HEK293T (cell line): ENCODE data around the gene PRR30.
"Not testable (repeated sequence)": the region's sequence is repeated elsewhere in the genome, so short reads cannot be mapped to it uniquely, and the experiment has no call there.

Source experiments
- CTCF ChIA-PET: fragments of 350-600 bp; formaldehyde crosslinking; extraction: SDS; loops from one replicate; lab custom pipeline; 2021; ENCODE audit warnings: antibody characterized with exemption, inconsistent platforms; lab: Yijun Ruan, JAX
- POLR2A ChIA-PET: fragments of 350-600 bp; formaldehyde crosslinking; extraction: SDS; loops from one replicate; lab custom pipeline; 2020; ENCODE audit warnings: antibody characterized with exemption, inconsistent platforms; lab: Yijun Ruan, JAX
- DNase-seq: peaks from one replicate; pipeline ENCODE4 v3.0.0; 2012; ENCODE audit warnings: mixed read lengths; ENCODE audit errors: extremely low spot score
- ARNT ChIP-seq: fragments of 450-650 bp; IDR thresholded peaks from 2 replicates; pipeline ENCODE4 v1.6.1; 2017; ENCODE audit warnings: mild to moderate bottlenecking
- BHLHE40 ChIP-seq: fragments of 450-650 bp; IDR thresholded peaks from 2 replicates; pipeline ENCODE4 v1.6.1; 2016; ENCODE audit warnings: mild to moderate bottlenecking, moderate library complexity, borderline replicate concordance
- CTBP1 ChIP-seq: fragments of 450-650 bp; IDR thresholded peaks from 2 replicates; pipeline ENCODE4 v1.6.1; 2016; ENCODE audit warnings: borderline replicate concordance
- ELF4 ChIP-seq: fragments of 450-650 bp; IDR thresholded peaks from 2 replicates; pipeline ENCODE4 v1.6.1; 2017; ENCODE audit warnings: antibody characterized with exemption
- FOXA1 ChIP-seq: fragments of 450-650 bp; IDR thresholded peaks from 2 replicates; pipeline ENCODE4 v1.6.1; 2016; ENCODE audit warnings: mild to moderate bottlenecking
- FOXK2 ChIP-seq: fragments of 450-650 bp; IDR thresholded peaks from 2 replicates; pipeline ENCODE4 v1.6.1; 2016; ENCODE audit warnings: mild to moderate bottlenecking
- FOXM1 ChIP-seq: fragments of 450-650 bp; IDR thresholded peaks from 2 replicates; pipeline ENCODE4 v1.6.1; 2017; ENCODE audit warnings: mild to moderate bottlenecking, borderline replicate concordance
- HDGF ChIP-seq: fragments of 450-650 bp; IDR thresholded peaks from 2 replicates; pipeline ENCODE4 v1.6.1; 2017; ENCODE audit warnings: antibody characterized with exemption, borderline replicate concordance
- L3MBTL2 ChIP-seq: fragments of 450-650 bp; conservative IDR thresholded peaks from 2 replicates; pipeline ENCODE4 v1.6.1; 2016; ENCODE audit warnings: mild to moderate bottlenecking
- LEF1 ChIP-seq: fragments of 450-650 bp; IDR thresholded peaks from 2 replicates; pipeline ENCODE4 v1.6.1; 2017; ENCODE audit warnings: mild to moderate bottlenecking, borderline replicate concordance
- NFRKB ChIP-seq: fragments of 450-650 bp; IDR thresholded peaks from 2 replicates; pipeline ENCODE4 v1.6.1; 2016; ENCODE audit warnings: mild to moderate bottlenecking, moderate library complexity
- PKNOX1 ChIP-seq: fragments of 450-650 bp; IDR thresholded peaks from 2 replicates; pipeline ENCODE4 v1.6.1; 2016
- SP1 ChIP-seq: fragments of 450-650 bp; IDR thresholded peaks from 2 replicates; pipeline ENCODE4 v1.6.1; 2017
- SUZ12 ChIP-seq: fragments of 450-650 bp; IDR thresholded peaks from 2 replicates; pipeline ENCODE4 v1.6.1; 2016; ENCODE audit warnings: mild to moderate bottlenecking
- TARDBP ChIP-seq: fragments of 450-650 bp; IDR thresholded peaks from 2 replicates; pipeline ENCODE4 v1.6.1; 2016
- ZNF384 ChIP-seq: fragments of 450-650 bp; IDR thresholded peaks from 2 replicates; pipeline ENCODE4 v1.6.1; 2016

PRR30 gene

GRCh38 chr2:27178469-27178868, 39.3 kb upstream of the PRR30 start:
- no peak for DNase-seq
- ChIA-PET POLR2A (interaction anchor here (0.6 kb wide), 1 partner anchor 398 kb away, joined by 3 read pairs; no protein-coding TSS in a partner anchor), CTCF (interaction anchor here (0.7 kb wide), 1 partner anchor 9 kb away, joined by 3 read pairs; no protein-coding TSS in a partner anchor)
- no peak for TF ChIP-seq BHLHE40
- TF ChIP-seq CTBP1: no peak
- TF ChIP-seq FOXM1: no peak
- no peak for TF ChIP-seq ARNT
- TF ChIP-seq LEF1: no peak
- no peak for TF ChIP-seq TARDBP
- no peak for TF ChIP-seq NFRKB
- no peak for TF ChIP-seq ELF4
- TF ChIP-seq SUZ12: no peak
- TF ChIP-seq L3MBTL2: no peak
- no peak for TF ChIP-seq SP1
- TF ChIP-seq FOXK2: no peak
- no peak for TF ChIP-seq ZNF384
- TF ChIP-seq FOXA1: no peak
- no peak for TF ChIP-seq PKNOX1
- TF ChIP-seq HDGF: no peak

- TF ChIP-seq HDGF (no peak), SP1 (no peak), ARNT (no peak), FOXA1 (no peak), FOXM1 (no peak), SUZ12 (no peak), L3MBTL2 (no peak)
- CTCF ChIA-PET: interaction anchor here (0.7 kb wide), 1 partner anchor 8 kb away, joined by 3 read pairs; no protein-coding TSS in a partner anchor
- POLR2A ChIA-PET: interaction anchor here (0.6 kb wide), 1 partner anchor 397 kb away, joined by 3 read pairs; no protein-coding TSS in a partner anchor
- DNase-seq: no peak
Observed at GRCh38 chr2:27177441-27178351, 38.5 kb upstream of the PRR30 start.

GRCh38 chr2:27175781-27176180, 36.6 kb upstream of the PRR30 start:
- ChIA-PET CTCF (interaction anchor here (0.9 to 1.4 kb wide), 2 partner anchors 16 to 88 kb away, joined by 3 to 8 read pairs; no protein-coding TSS in a partner anchor), POLR2A (interaction anchor here (1.0 kb wide), 1 partner anchor 10 kb away, joined by 3 read pairs; no protein-coding TSS in a partner anchor)
- DNase-seq: not testable (repeated sequence)

- POLR2A ChIA-PET: interaction anchor here (1.0 to 1.1 kb wide), 2 partner anchors 10 to 41 kb away, joined by 3 read pairs; no protein-coding TSS in a partner anchor
- CTCF ChIA-PET: interaction anchor here (0.9 to 1.4 kb wide), 2 partner anchors 16 to 88 kb away, joined by 3 to 8 read pairs; no protein-coding TSS in a partner anchor
- TF ChIP-seq ZNF384 (no peak), SP1 (no peak)
- no peak for DNase-seq
Observed at GRCh38 chr2:27175330-27175729, 36.1 kb upstream of the PRR30 start.

- ChIA-PET CTCF (interaction anchor here (0.6 to 1.4 kb wide), 3 partner anchors 16 to 57 kb away, joined by 3 to 8 read pairs (median 3); no protein-coding TSS in a partner anchor), POLR2A (interaction anchor here (1.1 kb wide), 1 partner anchor 41 kb away, joined by 3 read pairs; no protein-coding TSS in a partner anchor)
- TF ChIP-seq L3MBTL2 (no peak), ARNT (no peak), FOXA1 (no peak), CTBP1 (no peak), FOXM1 (no peak), BHLHE40 (no peak)
- no peak for DNase-seq
Observed at GRCh38 chr2:27174638-27175037, 35.4 kb upstream of the PRR30 start.

- ChIA-PET POLR2A (interaction anchor here (1.1 kb wide), 1 partner anchor 250 kb away, joined by 3 read pairs; no protein-coding TSS in a partner anchor), CTCF (interaction anchor here (0.6 to 1.9 kb wide), 3 partner anchors 11 to 239 kb away, joined by 4 to 9 read pairs (median 4); no protein-coding TSS in a partner anchor)
- TF ChIP-seq HDGF (no peak), FOXK2 (no peak), LEF1 (no peak), ELF4 (no peak), L3MBTL2 (no peak), SUZ12 (no peak), SP1 (no peak), CTBP1 (no peak), PKNOX1 (no peak), ARNT (no peak), NFRKB (no peak)
- no peak for DNase-seq
Observed at GRCh38 chr2:27171351-27171848, 32.2 kb upstream of the PRR30 start.
